ENCODE data around the gene LAD1. TPM values are rescaled to one million over a fixed set of nuclear protein-coding genes. Genes with fewer than 3 reads are reported as not detected.

The LAD1 gene
- total and polyA plus RNA-seq, 2 donors (not counting 1 experiment from before 2014, with no cell fraction given), result 0.10 TPM; not detected in 1

- peaks cover 11% of the 10 kb centered on the region for H3K27me3 Mint-ChIP-seq
- Histone ChIP-seq H3K4me2 (replicated peaks; ENCODE audit: low read depth, low read length, poor library complexity, severe bottlenecking) (no peak overlapping the region), H2AFZ (ENCODE audit: insufficient read depth, low read depth, low read length, poor library complexity, severe bottlenecking) (no peak overlapping the region), H3K79me2 (ENCODE audit: control insufficient read depth, insufficient read depth, low read length) (no peaks in the 10 kb centered on the region), H3K4me1 (ENCODE audit: control insufficient read depth in 2 of 2, insufficient read depth in 2 of 2, low read length in 2 of 2) (no peaks in the 10 kb centered on the region), H3K9ac (ENCODE audit: low read length) (no peak overlapping the region), H3K27me3 (replicated peaks in 1 of 4; ENCODE audit: control extremely low read depth in 1 of 4, control insufficient read depth in 3 of 4, insufficient read depth in 4 of 4, low read length in 3 of 4) (peaks cover 0 to 3% (median 0%) of the 10 kb centered on the region in 4 experiments), H3K36me3 (replicated peaks in 1 of 2; ENCODE audit: control extremely low read depth in 1 of 2, control insufficient read depth in 1 of 2, extremely low read depth in 1 of 2, insufficient read depth in 2 of 2, low read length in 1 of 2) (no peaks in the 10 kb centered on the region), H3K4me3 (ENCODE audit: control extremely low read depth in 1 of 5, extremely low read depth in 1 of 5, insufficient read depth in 1 of 5, low read depth in 2 of 5, low read length in 4 of 5) (no peak overlapping the region), H3K9me3 (ENCODE audit: control extremely low read depth in 1 of 3, control insufficient read depth in 2 of 3, insufficient read depth in 1 of 3, low read length in 2 of 3) (no peaks in the 10 kb centered on the region), H4K20me1 (ENCODE audit: control insufficient read depth, insufficient read depth, low read length, poor library complexity, severe bottlenecking) (no peaks in the 10 kb centered on the region), H3K27ac (ENCODE audit: low read length in 2 of 2) (no peak overlapping the region)
- 62% methylated on average over 2 of the region's 11 CpGs for WGBS (ENCODE audit: insufficient coverage)
- H3K4me3 Mint-ChIP-seq, result no peak overlapping the region
- DNase-seq (no peak), ATAC-seq (ENCODE audit: low read depth) (no peak)
- H3K9me3 Mint-ChIP-seq (ENCODE audit: insufficient read depth), result no peaks in the 10 kb centered on the region
- intact Hi-C loops (cut with micrococcal nuclease), result no loop called here
- TF ChIP-seq CTCF (IDR thresholded peaks at IDR 0.05), result no peak
- TF ChIP-seq EZH2 (IDR thresholded peaks at IDR 0.05; ENCODE audit: borderline replicate concordance, insufficient read depth, low read depth, low read length, poor library complexity, severe bottlenecking), result no peak
- no peak overlapping the region for H3K27ac Mint-ChIP-seq
- ChIA-PET CTCF (no interaction called here), POLR2A (no interaction called here)
- no peaks in the 10 kb centered on the region for H3K4me1 Mint-ChIP-seq
Observed at GRCh38 chr1:201334325-201335173, 64.6 kb downstream of the LAD1 start.

DNA sequence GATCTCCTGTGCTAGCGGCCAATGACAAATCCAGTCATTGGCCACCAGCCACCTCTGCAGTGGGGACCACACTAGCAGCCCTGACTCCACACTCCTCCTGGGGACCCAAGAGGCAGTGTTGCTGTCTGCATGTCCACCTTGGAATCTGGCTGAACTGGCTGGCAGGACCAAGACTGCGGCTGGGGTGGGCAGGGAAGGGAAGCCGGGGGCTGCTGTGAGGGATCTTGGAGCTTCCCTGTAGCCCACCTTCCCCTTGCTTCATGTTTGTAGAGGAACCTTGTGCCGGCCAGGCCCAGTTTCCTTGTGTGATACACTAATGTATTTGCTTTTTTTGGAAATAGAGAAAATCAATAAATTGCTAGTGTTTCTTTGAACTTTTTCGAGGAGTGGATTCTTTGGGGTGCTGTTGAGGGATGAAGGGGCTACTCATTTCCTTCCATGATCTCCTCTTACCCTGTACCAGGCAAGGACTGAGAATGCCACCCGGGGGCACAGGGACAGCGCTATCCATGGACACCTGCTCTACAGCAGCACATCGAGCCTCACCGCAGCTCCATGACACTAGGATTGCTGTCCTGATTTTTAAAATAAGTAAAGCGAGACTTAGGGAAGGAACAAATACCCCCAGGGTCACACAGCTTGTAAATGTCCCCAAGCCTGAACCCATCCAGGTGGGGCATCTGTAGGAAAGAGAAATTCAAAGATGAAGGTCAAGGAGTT lies 66.3 kb downstream of the LAD1 start:
- no peak overlapping the region for H3K4me3 ChIP-seq (ENCODE audit: control extremely low read depth in 1 of 5, extremely low read depth in 1 of 5, insufficient read depth in 1 of 5, low read depth in 2 of 5, low read length in 4 of 5)
- H2AFZ ChIP-seq (ENCODE audit: insufficient read depth, low read depth, low read length, poor library complexity, severe bottlenecking), result no peak overlapping the region
- intact Hi-C loops (cut with micrococcal nuclease), result no loop called here
- 100% methylated on average over 6 of the region's 10 CpGs for WGBS (ENCODE audit: insufficient coverage)
- H3K4me2 ChIP-seq (replicated peaks; ENCODE audit: low read depth, low read length, poor library complexity, severe bottlenecking), result no peak overlapping the region
- Mint-ChIP-seq H3K27ac (no peak overlapping the region), H3K4me3 (no peak overlapping the region), H3K27me3 (peaks cover 9% of the 10 kb centered on the region), H3K9me3 (ENCODE audit: insufficient read depth) (no peaks in the 10 kb centered on the region), H3K4me1 (no peaks in the 10 kb centered on the region)
- peaks cover 0 to 3% (median 0%) of the 10 kb centered on the region in 4 experiments for H3K27me3 ChIP-seq (replicated peaks in 1 of 4; ENCODE audit: control extremely low read depth in 1 of 4, control insufficient read depth in 3 of 4, insufficient read depth in 4 of 4, low read length in 3 of 4)
- DNase-seq, result no peak
- no peak overlapping the region for H3K27ac ChIP-seq (ENCODE audit: low read length in 2 of 2)
- TF ChIP-seq EZH2 (IDR thresholded peaks at IDR 0.05; ENCODE audit: borderline replicate concordance, insufficient read depth, low read depth, low read length, poor library complexity, severe bottlenecking) (no peak), CTCF (IDR thresholded peaks at IDR 0.05) (no peak)
- no peaks in the 10 kb centered on the region for H4K20me1 ChIP-seq (ENCODE audit: control insufficient read depth, insufficient read depth, low read length, poor library complexity, severe bottlenecking)
- H3K36me3 ChIP-seq (replicated peaks in 1 of 2; ENCODE audit: control extremely low read depth in 1 of 2, control insufficient read depth in 1 of 2, extremely low read depth in 1 of 2, insufficient read depth in 2 of 2, low read length in 1 of 2), result no peaks in the 10 kb centered on the region
- ChIA-PET CTCF (no interaction called here), POLR2A (no interaction called here)
- ATAC-seq (ENCODE audit: low read depth), result no peak
- H3K79me2 ChIP-seq (ENCODE audit: control insufficient read depth, insufficient read depth, low read length), result no peaks in the 10 kb centered on the region
- no peak overlapping the region for H3K9ac ChIP-seq (ENCODE audit: low read length)
- H3K4me1 ChIP-seq (ENCODE audit: control insufficient read depth in 2 of 2, insufficient read depth in 2 of 2, low read length in 2 of 2), result no peaks in the 10 kb centered on the region
- H3K9me3 ChIP-seq (ENCODE audit: control extremely low read depth in 1 of 3, control insufficient read depth in 2 of 3, insufficient read depth in 1 of 3, low read length in 2 of 3), result no peaks in the 10 kb centered on the region

All from B cell (primary cell).